HepG2 (cell line): ENCODE data around the gene PCP4L1. TPM values are rescaled to one million over a fixed set of nuclear protein-coding genes. Genes with fewer than 3 reads are reported as not detected.
"Not testable (repeated sequence)": the region's sequence is repeated elsewhere in the genome, so short reads cannot be mapped to it uniquely, and the experiment has no call there.

Experiments
- ATAC-seq: fragments of 200-7000 bp; cut with Tn5 transposase; 3 replicates; pipeline ENCODE4 v1.9.1; 2020; ENCODE audit warnings: mild to moderate bottlenecking, moderate library complexity
- BruUV-seq: library from RNA; stranded (reverse); fragments of 400-500 nt; replicated peaks from 2 replicates; lab custom pipeline; 2021; lab: Mats Ljungman, UMichigan
- CTCF ChIA-PET: fragments of 300-600 bp; formaldehyde crosslinking; extraction: SDS; loops from one replicate; lab custom pipeline; 2021; ENCODE audit warnings: low total read pairs, inconsistent platforms, low intra/inter-chr PET ratio; lab: Yijun Ruan, JAX
- POLR2A ChIA-PET: fragments of 350-600 bp; sonication (Branson Sonifier 250); formaldehyde crosslinking; loops from one replicate; lab custom pipeline; 2020; ENCODE audit warnings: antibody characterized with exemption, inconsistent platforms; lab: Yijun Ruan, JAX
- DNase-seq: peaks from one replicate; pipeline ENCODE4 v3.0.0-alpha.2; 2015; ENCODE audit warnings: low spot score
- FAIRE-seq: peaks from 3 replicates; lab custom pipeline; 2011; peaks lifted over from hg19 to GRCh38; lab: Jason Lieb, UNC
- H2AFZ ChIP-seq: one replicate; pipeline ENCODE4 v1.6.1; 2011; ENCODE audit warnings: low read length, inconsistent platforms
- H3K27ac ChIP-seq: fragments of 300-600 bp; 3 replicates; pipeline ENCODE4 v1.8.0; 2011; ENCODE audit warnings: mixed run types, mild to moderate bottlenecking, mixed read lengths, low read length, inconsistent platforms; ENCODE audit not compliant: insufficient read depth; ENCODE audit errors: extremely low read length
- H3K27me3 ChIP-seq, 2 experiments: fragments of 200-600 bp in 1 of 2; 2 replicates in 1 of 2; 3 replicates in 1 of 2; pipeline versions ENCODE4 v1.6.0 to v1.8.0; 2011; ENCODE audit warnings: low read length in 2 of 2, mild to moderate bottlenecking in 2 of 2, moderate library complexity in 2 of 2, inconsistent platforms in 1 of 2; ENCODE audit not compliant: insufficient read depth in 2 of 2, control insufficient read depth in 1 of 2
- H3K36me3 ChIP-seq, 2 experiments: fragments of 200-600 bp in 1 of 2; replicated peaks in 1 of 2; 2 replicates in 1 of 2; 3 replicates in 1 of 2; pipeline versions ENCODE4 v1.5.1 to v1.8.0; 2011; ENCODE audit warnings: low read length in 2 of 2, inconsistent platforms in 1 of 2; ENCODE audit not compliant: insufficient read depth in 2 of 2, control insufficient read depth in 1 of 2
- H3K4me1 ChIP-seq: 2 replicates; pipeline ENCODE4 v1.5.1; 2012; ENCODE audit warnings: low read length, inconsistent platforms; ENCODE audit not compliant: insufficient read depth
- H3K4me2 ChIP-seq: 2 replicates; pipeline ENCODE4 v1.6.0; 2011; ENCODE audit warnings: low read depth, low read length, inconsistent platforms
- H3K4me3 ChIP-seq, 3 experiments: fragments of 200-600 bp in 1 of 3; sonication (generic), shearing (Covaris generic) in 1 of 3; replicated peaks in 1 of 3; 2 replicates each; pipeline ENCODE4 v1.5.1; 2011 to 2016; ENCODE audit warnings: low read length in 3 of 3, inconsistent platforms in 2 of 3, low read depth in 2 of 3, mild to moderate bottlenecking in 2 of 3, control low read depth in 1 of 3, mixed read lengths in 1 of 3; ENCODE audit not compliant: insufficient read depth in 1 of 3
- H3K79me2 ChIP-seq: one replicate; pipeline ENCODE4 v1.6.1; 2011; ENCODE audit warnings: low read length, inconsistent platforms; ENCODE audit not compliant: insufficient read depth
- H3K9ac ChIP-seq: 2 replicates; pipeline ENCODE4 v1.6.0; 2011; ENCODE audit warnings: mild to moderate bottlenecking, low read depth, low read length, inconsistent platforms; ENCODE audit not compliant: insufficient read depth
- H3K9me3 ChIP-seq: 2 replicates; pipeline ENCODE4 v1.5.1; 2012; ENCODE audit warnings: mild to moderate bottlenecking, low read length
- H4K20me1 ChIP-seq: 2 replicates; pipeline ENCODE4 v1.6.0; 2011; ENCODE audit warnings: inconsistent platforms, mild to moderate bottlenecking, low read length, moderate library complexity; ENCODE audit not compliant: insufficient read depth
- BCL6 ChIP-seq: IDR thresholded peaks from 2 replicates; pipeline ENCODE4 v1.6.1; 2016; ENCODE audit warnings: missing genetic modification reagents, missing compliant biosample characterization
- CEBPG ChIP-seq: IDR thresholded peaks from 2 replicates; pipeline ENCODE4 v1.6.1; 2016
- FOSL2 ChIP-seq: sonication (generic); formaldehyde crosslinking; IDR thresholded peaks from 2 replicates; pipeline ENCODE4 v1.4.0; 2020; ENCODE audit warnings: missing genetic modification reagents
- GATAD2A ChIP-seq: IDR thresholded peaks from 2 replicates; pipeline ENCODE4 v1.6.1; 2016
- HNF4G ChIP-seq, 2 experiments: sonication (generic) in 1 of 2; formaldehyde crosslinking in 1 of 2; IDR thresholded peaks; 2 replicates each; pipeline versions ENCODE4 v1.4.0 to v1.6.1; 2011 to 2020; ENCODE audit warnings: borderline replicate concordance in 2 of 2, low read depth in 2 of 2, mild to moderate bottlenecking in 2 of 2, low read length in 1 of 2, missing genetic modification reagents in 1 of 2, moderate library complexity in 1 of 2
- NCOR1 ChIP-seq: fragments of 200-600 bp; sonication (generic); IDR thresholded peaks from 2 replicates; pipeline ENCODE4 v1.7.0; 2017; ENCODE audit warnings: antibody characterized with exemption, low read length, borderline replicate concordance
- NR2F1 ChIP-seq, 2 experiments: fragments of 450-650 bp in 1 of 2; formaldehyde crosslinking in 1 of 2; IDR thresholded peaks; 2 replicates each; pipeline versions ENCODE4 v1.5.0 to v1.6.1; 2016 to 2020; ENCODE audit warnings: mild to moderate bottlenecking in 1 of 2, missing compliant biosample characterization in 1 of 2, missing genetic modification reagents in 1 of 2, moderate library complexity in 1 of 2
- NR2F6 ChIP-seq, 2 experiments: IDR thresholded peaks; 2 replicates each; pipeline ENCODE4 v1.6.1; 2016; ENCODE audit warnings: antibody characterized with exemption in 1 of 2, mild to moderate bottlenecking in 1 of 2
- RARA ChIP-seq: IDR thresholded peaks from 2 replicates; pipeline ENCODE4 v1.6.1; 2016; ENCODE audit warnings: missing genetic modification reagents, missing compliant biosample characterization
- RXRB ChIP-seq: IDR thresholded peaks from 2 replicates; pipeline ENCODE4 v1.6.1; 2016; ENCODE audit warnings: borderline replicate concordance, missing genetic modification reagents, missing compliant biosample characterization
- SKI ChIP-seq: fragments of 450-650 bp; IDR thresholded peaks from one replicate; pipeline ENCODE4 v1.6.1; 2018; ENCODE audit warnings: mild to moderate bottlenecking; ENCODE audit not compliant: partially characterized antibody
- SOX6 ChIP-seq, 2 experiments: fragments of 450-650 bp in 1 of 2; sonication (generic) in 1 of 2; formaldehyde crosslinking in 1 of 2; IDR thresholded peaks; 2 replicates each; pipeline versions ENCODE4 v1.4.0 to v1.6.1; 2017 to 2020; ENCODE audit warnings: antibody characterized with exemption in 1 of 2, mild to moderate bottlenecking in 1 of 2, missing genetic modification reagents in 1 of 2
- TCF7 ChIP-seq: sonication (generic); IDR thresholded peaks from 2 replicates; pipeline ENCODE4 v1.6.1; 2016; ENCODE audit warnings: antibody characterized with exemption, low read depth
- TRIM24 ChIP-seq: sonication (generic); formaldehyde crosslinking; IDR thresholded peaks from 2 replicates; pipeline ENCODE4 v1.8.0; 2022; ENCODE audit warnings: mild to moderate bottlenecking, missing genetic modification reagents
- ZMYM4 ChIP-seq: sonication (generic); formaldehyde crosslinking; IDR thresholded peaks from 2 replicates; pipeline ENCODE4 v1.8.1; 2023; ENCODE audit warnings: mild to moderate bottlenecking, missing genetic modification reagents
- WGBS: methylation state at CpG from one replicate; pipeline ENCODE4 v1.1.6; 2017; ENCODE audit warnings: low lambda C conversion rate; 5-methylcytosine and 5-hydroxymethylcytosine counted together
- in situ Hi-C: cut with HindIII; loops from 2 replicates; pipeline ENCODE4 v1.10.0; 2017; ENCODE audit warnings: low pct_unique_long_range_greater_than_20kb; ENCODE audit not compliant: extremely low pct_ligation_motif_present
- intact Hi-C: fragments of 100-400 bp; cut with micrococcal nuclease; formaldehyde crosslinking; loops from one replicate; pipeline ENCODE4 v1.10.0; 2022; ENCODE audit not compliant: unreplicated experiment
- polyA plus RNA-seq, 8 experiments: library from polyadenylated mRNA; depleted of rRNA in 3 of 8; stranded (reverse) in 7 of 8; unstranded in 1 of 8; fragments of >200 nt; fragmentation: Illumina TruSeq in 4 of 8; extraction: Trizol in 4 of 8; gene quantifications; 2 replicates each; pipeline versions ENCODE4 v1.2.1 to v1.2.3, GENCODE V29; 2011 to 2016; ENCODE audit warnings: low read depth in 4 of 8, missing spikeins in 1 of 8, mixed read lengths in 1 of 8; ENCODE audit not compliant: insufficient read depth in 1 of 8
- total RNA-seq, 5 experiments: library from RNA; depleted of rRNA; stranded (reverse); fragments of >200 nt; fragmentation: Illumina TruSeq; extraction: Trizol; gene quantifications; 2 replicates each; pipeline ENCODE4 v1.2.3, GENCODE V29; 2016; ENCODE audit warnings: low read depth in 1 of 5
- TF ChIP-seq, protein P1 (sequence below), 2 experiments: fragments of 450-650 bp in 1 of 2; sonication (generic) in 1 of 2; formaldehyde crosslinking; IDR thresholded peaks; 2 replicates each; pipeline versions ENCODE4 v1.5.0 to v1.8.0; 2020 to 2022; ENCODE audit warnings: mild to moderate bottlenecking in 1 of 2, missing genetic modification reagents in 1 of 2
- TF ChIP-seq, protein P2 (sequence below): IDR thresholded peaks from 2 replicates; pipeline ENCODE4 v1.4.0; 2020; ENCODE audit warnings: mild to moderate bottlenecking, missing genetic modification reagents
- TF ChIP-seq, protein P3 (sequence below): sonication (generic); formaldehyde crosslinking; IDR thresholded peaks from 2 replicates; pipeline ENCODE4 v1.4.0; 2020; ENCODE audit warnings: missing genetic modification reagents, borderline replicate concordance

The PCP4L1 gene
- total and polyA plus RNA-seq, 2 of the 13 experiments (the other 11 are each of a cell fraction or from before 2014, with no cell fraction given): 0.28 TPM; not detected in 1

DNA sequence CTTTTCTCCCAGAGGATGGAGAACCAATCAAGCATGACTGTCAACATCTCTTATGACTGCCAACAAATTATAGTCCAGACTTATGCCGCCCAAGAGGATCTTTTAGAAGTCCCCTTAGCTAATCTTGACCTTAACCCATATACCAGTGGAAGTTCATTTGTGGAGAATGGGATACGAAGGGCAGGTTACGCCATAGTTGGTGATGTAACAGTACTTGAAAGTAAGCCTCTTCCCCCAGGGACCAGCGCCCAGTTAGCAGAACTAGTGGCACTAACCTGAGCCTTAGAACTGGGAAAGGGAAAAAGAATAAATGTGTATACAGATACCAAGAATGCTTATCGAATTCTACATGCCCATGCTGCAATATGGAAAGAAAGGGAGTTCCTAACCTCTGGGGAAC lies 3.2 kb upstream of the PCP4L1 start:
- H3K27ac ChIP-seq; in situ Hi-C loops; TF ChIP-seq HNF4G (CRISPR knock-in tag; IDR thresholded peaks at IDR 0.05; ENCODE audit: borderline replicate concordance, low read depth); NR2F6 (IDR thresholded peaks at IDR 0.05); SOX6 (IDR thresholded peaks at IDR 0.05): not testable (repeated sequence)
- peak; percentile 15 for FAIRE-seq
- TF ChIP-seq TCF7 (0 out of 2 replicates have a peak, but pooled peaks have one; percentile 17), NR2F1 (CRISPR knock-in tag; IDR thresholded peaks at IDR 0.05) (0 out of 4 replicates have a peak, but pooled peaks of 1 of the 2 experiments have one; percentile 25), HNF4G (IDR thresholded peaks at IDR 0.05; ENCODE audit: borderline replicate concordance, low read depth, low read length) (0 out of 2 replicates have a peak, but pooled peaks have one; percentile 22), ZMYM4 (CRISPR knock-in tag) (peak; percentile 36; the same call in 1 of the 2 replicates), NR2F6 (CRISPR knock-in tag; IDR thresholded peaks at IDR 0.05) (peak; percentile 26; the same call in 1 of the 2 replicates), BCL6 (CRISPR knock-in tag) (peak; percentile 60; the same call in 1 of the 2 replicates), TRIM24 (CRISPR knock-in tag) (0 out of 2 replicates have a peak, but pooled peaks have one; percentile 52), SKI (peak; percentile 52), RARA (CRISPR knock-in tag) (peak; percentile 89), FOSL2 (CRISPR knock-in tag) (0 out of 2 replicates have a peak, but pooled peaks have one; percentile 16), NCOR1 (peak; percentile 40; the same call in 1 of the 2 replicates), GATAD2A (CRISPR knock-in tag) (peak; percentile 76), SOX6 (CRISPR knock-in tag; IDR thresholded peaks at IDR 0.05) (0 out of 2 replicates have a peak, but pooled peaks have one; percentile 27), RXRB (peak; percentile 63), CEBPG (peak; percentile 77)
- TF ChIP-seq, protein P1, sequence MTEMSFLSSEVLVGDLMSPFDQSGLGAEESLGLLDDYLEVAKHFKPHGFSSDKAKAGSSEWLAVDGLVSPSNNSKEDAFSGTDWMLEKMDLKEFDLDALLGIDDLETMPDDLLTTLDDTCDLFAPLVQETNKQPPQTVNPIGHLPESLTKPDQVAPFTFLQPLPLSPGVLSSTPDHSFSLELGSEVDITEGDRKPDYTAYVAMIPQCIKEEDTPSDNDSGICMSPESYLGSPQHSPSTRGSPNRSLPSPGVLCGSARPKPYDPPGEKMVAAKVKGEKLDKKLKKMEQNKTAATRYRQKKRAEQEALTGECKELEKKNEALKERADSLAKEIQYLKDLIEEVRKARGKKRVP (CRISPR knock-in tag; IDR thresholded peaks at IDR 0.05): peak in 1 of 2 experiments; percentile 63; a peak in 2 of 4 replicates
- TF ChIP-seq, protein P2, sequence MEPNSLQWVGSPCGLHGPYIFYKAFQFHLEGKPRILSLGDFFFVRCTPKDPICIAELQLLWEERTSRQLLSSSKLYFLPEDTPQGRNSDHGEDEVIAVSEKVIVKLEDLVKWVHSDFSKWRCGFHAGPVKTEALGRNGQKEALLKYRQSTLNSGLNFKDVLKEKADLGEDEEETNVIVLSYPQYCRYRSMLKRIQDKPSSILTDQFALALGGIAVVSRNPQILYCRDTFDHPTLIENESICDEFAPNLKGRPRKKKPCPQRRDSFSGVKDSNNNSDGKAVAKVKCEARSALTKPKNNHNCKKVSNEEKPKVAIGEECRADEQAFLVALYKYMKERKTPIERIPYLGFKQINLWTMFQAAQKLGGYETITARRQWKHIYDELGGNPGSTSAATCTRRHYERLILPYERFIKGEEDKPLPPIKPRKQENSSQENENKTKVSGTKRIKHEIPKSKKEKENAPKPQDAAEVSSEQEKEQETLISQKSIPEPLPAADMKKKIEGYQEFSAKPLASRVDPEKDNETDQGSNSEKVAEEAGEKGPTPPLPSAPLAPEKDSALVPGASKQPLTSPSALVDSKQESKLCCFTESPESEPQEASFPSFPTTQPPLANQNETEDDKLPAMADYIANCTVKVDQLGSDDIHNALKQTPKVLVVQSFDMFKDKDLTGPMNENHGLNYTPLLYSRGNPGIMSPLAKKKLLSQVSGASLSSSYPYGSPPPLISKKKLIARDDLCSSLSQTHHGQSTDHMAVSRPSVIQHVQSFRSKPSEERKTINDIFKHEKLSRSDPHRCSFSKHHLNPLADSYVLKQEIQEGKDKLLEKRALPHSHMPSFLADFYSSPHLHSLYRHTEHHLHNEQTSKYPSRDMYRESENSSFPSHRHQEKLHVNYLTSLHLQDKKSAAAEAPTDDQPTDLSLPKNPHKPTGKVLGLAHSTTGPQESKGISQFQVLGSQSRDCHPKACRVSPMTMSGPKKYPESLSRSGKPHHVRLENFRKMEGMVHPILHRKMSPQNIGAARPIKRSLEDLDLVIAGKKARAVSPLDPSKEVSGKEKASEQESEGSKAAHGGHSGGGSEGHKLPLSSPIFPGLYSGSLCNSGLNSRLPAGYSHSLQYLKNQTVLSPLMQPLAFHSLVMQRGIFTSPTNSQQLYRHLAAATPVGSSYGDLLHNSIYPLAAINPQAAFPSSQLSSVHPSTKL (CRISPR knock-in tag): peak; percentile 41; the same call in 1 of the 2 replicates
- TF ChIP-seq, protein P3, sequence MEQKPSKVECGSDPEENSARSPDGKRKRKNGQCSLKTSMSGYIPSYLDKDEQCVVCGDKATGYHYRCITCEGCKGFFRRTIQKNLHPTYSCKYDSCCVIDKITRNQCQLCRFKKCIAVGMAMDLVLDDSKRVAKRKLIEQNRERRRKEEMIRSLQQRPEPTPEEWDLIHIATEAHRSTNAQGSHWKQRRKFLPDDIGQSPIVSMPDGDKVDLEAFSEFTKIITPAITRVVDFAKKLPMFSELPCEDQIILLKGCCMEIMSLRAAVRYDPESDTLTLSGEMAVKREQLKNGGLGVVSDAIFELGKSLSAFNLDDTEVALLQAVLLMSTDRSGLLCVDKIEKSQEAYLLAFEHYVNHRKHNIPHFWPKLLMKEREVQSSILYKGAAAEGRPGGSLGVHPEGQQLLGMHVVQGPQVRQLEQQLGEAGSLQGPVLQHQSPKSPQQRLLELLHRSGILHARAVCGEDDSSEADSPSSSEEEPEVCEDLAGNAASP (CRISPR knock-in tag): peak; percentile 56; the same call in 1 of the 2 replicates

More for the DNA sequence above, 3.2 kb upstream of the PCP4L1 start:
- H3K9ac ChIP-seq, H3K4me3 ChIP-seq, H3K79me2 ChIP-seq, POLR2A ChIA-PET, BruUV-seq, intact Hi-C loops, ATAC-seq, CTCF ChIA-PET, H4K20me1 ChIP-seq, DNase-seq, H3K36me3 ChIP-seq, H2AFZ ChIP-seq: not testable (repeated sequence)
- H3K4me2 ChIP-seq: peak overlapping the region; percentile 47
- H3K4me1 ChIP-seq: peaks cover 52% of the 10 kb centered on the region
- WGBS: 0% methylated on average over 5 of the region's 5 CpGs
- H3K27me3 ChIP-seq: peaks cover 0 to 16% of the 10 kb centered on the region in 2 experiments; a peak in 3 of 5 replicates
- peaks cover 11% of the 10 kb centered on the region for H3K9me3 ChIP-seq
